Progenitor cell of endocrine pancreas (in vitro differentiated cells): ENCODE measurements around the gene CNTNAP4. TPM values are rescaled to one million over a fixed set of nuclear protein-coding genes. Genes with fewer than 3 reads are reported as not detected.
A peak's percentile ranks its signal among the peaks of the same experiment; 100 is the strongest.

Experiments
- DNase-seq: peaks from one replicate; pipeline ENCODE4 v3.0.0; 2021; ENCODE audit warnings: low spot score; ENCODE audit not compliant: unreplicated experiment
- H3K27ac Mint-ChIP-seq: 2 replicates; pipeline ENCODE4 v1.8.0; 2021; ENCODE audit warnings: mild to moderate bottlenecking, moderate library complexity, mixed read lengths
- H3K27me3 Mint-ChIP-seq: 2 replicates; pipeline ENCODE4 v1.8.0; 2021; ENCODE audit warnings: mixed read lengths
- H3K36me3 Mint-ChIP-seq: 2 replicates; pipeline ENCODE4 v1.8.0; 2022; ENCODE audit warnings: mixed read lengths; ENCODE audit not compliant: insufficient read depth
- H3K4me1 Mint-ChIP-seq: 2 replicates; pipeline ENCODE4 v1.8.0; 2021; ENCODE audit warnings: low read depth, mixed read lengths
- H3K4me3 Mint-ChIP-seq: 2 replicates; pipeline ENCODE4 v1.8.0; 2021; ENCODE audit warnings: low read depth, mild to moderate bottlenecking, moderate library complexity, mixed read lengths
- H3K9me3 Mint-ChIP-seq: 2 replicates; pipeline ENCODE4 v1.8.0; 2021; ENCODE audit warnings: low read depth, mixed read lengths
- total RNA-seq: library from RNA; stranded (reverse); gene quantifications from 2 replicates; pipeline ENCODE4 v1.2.1, GENCODE V29; 2021
- TF ChIP-seq, protein P1 (sequence below): fragments of 200-600 bp; sonication (generic); IDR thresholded peaks from one replicate; pipeline ENCODE4 v1.5.0; 2021; ENCODE audit warnings: antibody characterized with exemption, mild to moderate bottlenecking; ENCODE audit not compliant: unreplicated experiment

CNTNAP4 gene
- total RNA-seq, 1 donor from 2014 or later, result 0.74 TPM

GRCh38 chr16:76487411-76488064 lies 210.3 kb downstream of the CNTNAP4 start:
- DNase-seq, result no peak
- Mint-ChIP-seq H3K27me3 (no peaks in the 10 kb centered on the region), H3K36me3 (no peaks in the 10 kb centered on the region), H3K4me1 (peaks cover 37% of the 10 kb centered on the region), H3K4me3 (no peak overlapping the region), H3K9me3 (peaks cover 2% of the 10 kb centered on the region), H3K27ac (no peak overlapping the region)
- TF ChIP-seq, protein P1, sequence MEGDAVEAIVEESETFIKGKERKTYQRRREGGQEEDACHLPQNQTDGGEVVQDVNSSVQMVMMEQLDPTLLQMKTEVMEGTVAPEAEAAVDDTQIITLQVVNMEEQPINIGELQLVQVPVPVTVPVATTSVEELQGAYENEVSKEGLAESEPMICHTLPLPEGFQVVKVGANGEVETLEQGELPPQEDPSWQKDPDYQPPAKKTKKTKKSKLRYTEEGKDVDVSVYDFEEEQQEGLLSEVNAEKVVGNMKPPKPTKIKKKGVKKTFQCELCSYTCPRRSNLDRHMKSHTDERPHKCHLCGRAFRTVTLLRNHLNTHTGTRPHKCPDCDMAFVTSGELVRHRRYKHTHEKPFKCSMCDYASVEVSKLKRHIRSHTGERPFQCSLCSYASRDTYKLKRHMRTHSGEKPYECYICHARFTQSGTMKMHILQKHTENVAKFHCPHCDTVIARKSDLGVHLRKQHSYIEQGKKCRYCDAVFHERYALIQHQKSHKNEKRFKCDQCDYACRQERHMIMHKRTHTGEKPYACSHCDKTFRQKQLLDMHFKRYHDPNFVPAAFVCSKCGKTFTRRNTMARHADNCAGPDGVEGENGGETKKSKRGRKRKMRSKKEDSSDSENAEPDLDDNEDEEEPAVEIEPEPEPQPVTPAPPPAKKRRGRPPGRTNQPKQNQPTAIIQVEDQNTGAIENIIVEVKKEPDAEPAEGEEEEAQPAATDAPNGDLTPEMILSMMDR, result no peak

DNA sequence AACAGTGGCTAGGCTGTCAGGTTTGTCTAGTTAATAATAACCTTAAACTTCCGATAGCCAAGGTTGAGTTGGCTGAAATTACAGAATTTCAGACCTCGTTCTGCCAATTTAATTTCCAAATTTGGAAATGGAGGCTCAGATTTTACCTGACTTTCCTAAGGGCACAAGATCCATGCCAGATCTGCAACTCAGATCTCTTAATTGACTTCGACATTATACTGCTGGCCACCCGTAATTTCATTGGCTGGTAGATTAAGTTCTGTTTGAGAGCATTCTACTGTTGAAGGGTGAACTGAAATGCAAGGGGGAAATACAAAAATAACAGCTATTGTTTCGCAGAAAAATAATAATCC lies 210.8 kb downstream of the CNTNAP4 start:
- no peak overlapping the region for H3K4me3 Mint-ChIP-seq
- H3K27ac Mint-ChIP-seq, result peak overlapping the region; percentile 13
- no peaks in the 10 kb centered on the region for H3K36me3 Mint-ChIP-seq
- TF ChIP-seq, protein P1, result no peak
- DNase-seq, result no peak
- H3K27me3 Mint-ChIP-seq, result no peaks in the 10 kb centered on the region
- peaks cover 35% of the 10 kb centered on the region for H3K4me1 Mint-ChIP-seq
- peaks cover 2% of the 10 kb centered on the region for H3K9me3 Mint-ChIP-seq

GRCh38 chr16:76490036-76490639 lies 212.9 kb downstream of the CNTNAP4 start:
- TF ChIP-seq, protein P1, result no peak
- H3K9me3 Mint-ChIP-seq, result peaks cover 2% of the 10 kb centered on the region

GRCh38 chr16:76500006-76500405 lies 222.8 kb downstream of the CNTNAP4 start:
- H3K36me3 Mint-ChIP-seq, result no peaks in the 10 kb centered on the region
- no peak overlapping the region for H3K27ac Mint-ChIP-seq
- H3K9me3 Mint-ChIP-seq, result peaks cover 4% of the 10 kb centered on the region
- DNase-seq, result no peak
- TF ChIP-seq, protein P1, result no peak
- H3K4me3 Mint-ChIP-seq, result no peak overlapping the region
- no peaks in the 10 kb centered on the region for H3K4me1 Mint-ChIP-seq
- H3K27me3 Mint-ChIP-seq, result no peaks in the 10 kb centered on the region

More at GRCh38 chr16:76490036-76490639, 212.9 kb downstream of the CNTNAP4 start:
- no peak overlapping the region for H3K4me3 Mint-ChIP-seq
- no peak for DNase-seq
- H3K27ac Mint-ChIP-seq, result no peak overlapping the region
- H3K27me3 Mint-ChIP-seq, result no peaks in the 10 kb centered on the region
- peaks cover 16% of the 10 kb centered on the region for H3K4me1 Mint-ChIP-seq
- H3K36me3 Mint-ChIP-seq, result no peaks in the 10 kb centered on the region

GRCh38 chr16:76502063-76502462 lies 224.9 kb downstream of the CNTNAP4 start:
- Mint-ChIP-seq H3K36me3 (no peaks in the 10 kb centered on the region), H3K4me1 (no peaks in the 10 kb centered on the region), H3K9me3 (peaks cover 4% of the 10 kb centered on the region), H3K27me3 (no peaks in the 10 kb centered on the region), H3K27ac (no peak overlapping the region), H3K4me3 (no peak overlapping the region)
- TF ChIP-seq, protein P1, result no peak
- no peak for DNase-seq
